Neuronal stem cell (in vitro differentiated cells): Measurements from ENCODE around the gene EHD1. TPM values are rescaled to one million over a fixed set of nuclear protein-coding genes. Genes with fewer than 3 reads are reported as not detected.
A peak's percentile ranks its signal among the peaks of the same experiment; 100 is the strongest.

Experiments
- DNase-seq: peaks from one replicate; pipeline ENCODE4 v3.0.0-alpha.2; 2013; ENCODE audit warnings: low spot score
- H2AFZ ChIP-seq: one replicate; pipeline ENCODE4 v1.6.1; 2013; ENCODE audit warnings: mild to moderate bottlenecking, low read length, inconsistent platforms
- H2AK5ac ChIP-seq: 2 replicates; pipeline ENCODE4 v1.6.1; 2013; ENCODE audit warnings: low read depth, mild to moderate bottlenecking, inconsistent platforms, low read length, moderate library complexity, mixed read lengths
- H2BK120ac ChIP-seq: 2 replicates; pipeline ENCODE4 v1.6.1; 2013; ENCODE audit warnings: low read depth, mild to moderate bottlenecking, inconsistent platforms, low read length, moderate library complexity, mixed read lengths
- H2BK12ac ChIP-seq: one replicate; pipeline ENCODE4 v1.6.1; 2013; ENCODE audit warnings: low read length, inconsistent platforms
- H2BK15ac ChIP-seq: 2 replicates; pipeline ENCODE4 v1.6.1; 2013; ENCODE audit warnings: mild to moderate bottlenecking, low read length, inconsistent platforms, mixed read lengths
- H2BK5ac ChIP-seq: one replicate; pipeline ENCODE4 v1.6.1; 2013; ENCODE audit warnings: inconsistent platforms, mild to moderate bottlenecking, low read length, moderate library complexity
- H3K14ac ChIP-seq: one replicate; pipeline ENCODE4 v1.6.1; 2013; ENCODE audit warnings: low read length, inconsistent platforms
- H3K18ac ChIP-seq: 2 replicates; pipeline ENCODE4 v1.6.1; 2013; ENCODE audit warnings: low read length, inconsistent platforms
- H3K23ac ChIP-seq: 2 replicates; pipeline ENCODE4 v1.6.1; 2013; ENCODE audit warnings: low read depth, mild to moderate bottlenecking, mixed read lengths, low read length, inconsistent platforms; ENCODE audit not compliant: poor library complexity
- H3K27ac ChIP-seq: replicated peaks from 3 replicates; pipeline ENCODE4 v1.5.1; 2013; ENCODE audit warnings: low read length, inconsistent platforms
- H3K27me3 ChIP-seq, 3 experiments: 2 replicates each; pipeline ENCODE4 v1.6.1; 2013; ENCODE audit warnings: low read length in 3 of 3, mild to moderate bottlenecking in 2 of 3, inconsistent platforms in 1 of 3, low read depth in 1 of 3, mixed read lengths in 1 of 3, moderate library complexity in 1 of 3; ENCODE audit not compliant: control insufficient read depth in 3 of 3, insufficient read depth in 3 of 3
- H3K36me3 ChIP-seq, 2 donors: replicated peaks in 1 of 2; 2 replicates each; pipeline ENCODE4 v1.6.1; 2013; ENCODE audit warnings: low read length in 2 of 2; ENCODE audit not compliant: control insufficient read depth in 2 of 2, insufficient read depth in 2 of 2
- H3K4ac ChIP-seq: 2 replicates; pipeline ENCODE4 v1.6.1; 2013; ENCODE audit warnings: inconsistent platforms, mild to moderate bottlenecking, low read length, moderate library complexity
- H3K4me1 ChIP-seq, 2 donors: 1 replicate in 1 of 2; 2 replicates in 1 of 2; pipeline ENCODE4 v1.6.1; 2013; ENCODE audit warnings: low read length in 2 of 2, low read depth in 1 of 2; ENCODE audit not compliant: control insufficient read depth in 2 of 2, insufficient read depth in 1 of 2
- H3K4me2 ChIP-seq: one replicate; pipeline ENCODE4 v1.6.1; 2013; ENCODE audit warnings: mild to moderate bottlenecking, low read length, inconsistent platforms; ENCODE audit not compliant: insufficient read depth, poor library complexity, severe bottlenecking
- H3K4me3 ChIP-seq, 2 donors: 2 replicates each; pipeline ENCODE4 v1.5.1; 2013; ENCODE audit warnings: low read length in 2 of 2, mild to moderate bottlenecking in 2 of 2, inconsistent platforms in 1 of 2, moderate library complexity in 1 of 2
- H3K79me1 ChIP-seq: one replicate; pipeline ENCODE4 v1.6.1; 2013; ENCODE audit warnings: low read depth, mild to moderate bottlenecking, inconsistent platforms, low read length, moderate library complexity
- H3K9ac ChIP-seq: one replicate; pipeline ENCODE4 v1.6.1; 2013; ENCODE audit warnings: mild to moderate bottlenecking, low read depth, low read length, inconsistent platforms; ENCODE audit not compliant: poor library complexity
- H3K9me3 ChIP-seq, 2 donors: replicated peaks in 1 of 2; 2 replicates each; pipeline versions ENCODE3 to v1.6.1; 2013; ENCODE audit warnings: low read length in 2 of 2, mild to moderate bottlenecking in 2 of 2, inconsistent platforms in 1 of 2, low read depth in 1 of 2, mixed read lengths in 1 of 2, moderate library complexity in 1 of 2; ENCODE audit not compliant: control insufficient read depth in 2 of 2, insufficient read depth in 1 of 2
- H4K8ac ChIP-seq: one replicate; pipeline ENCODE4 v1.6.1; 2013; ENCODE audit warnings: low read depth, mild to moderate bottlenecking, inconsistent platforms, low read length, moderate library complexity
- H4K91ac ChIP-seq: one replicate; pipeline ENCODE4 v1.6.1; 2013; ENCODE audit warnings: low read length, low read depth, mild to moderate bottlenecking, inconsistent platforms; ENCODE audit not compliant: poor library complexity
- WGBS, 2 donors: extraction: QIAGEN DNeasy Blood & Tissue Kit; methylation state at CpG; one replicate each; pipeline ENCODE4 v1.1.7; 2013; ENCODE audit warnings: missing lambda C conversion rate in 2 of 2, mixed read lengths in 1 of 2; ENCODE audit not compliant: insufficient read length in 2 of 2, insufficient replicate concordance in 1 of 2; ENCODE audit errors: extremely low coverage in 2 of 2; 5-methylcytosine and 5-hydroxymethylcytosine counted together
- polyA plus RNA-seq, 2 experiments: library from polyadenylated mRNA; stranded (reverse); fragments of 200-250 nt; gene quantifications; one replicate each; pipeline ENCODE4 v1.2.3, GENCODE V29; 2013

EHD1 gene
- polyA plus RNA-seq (2013, experiment 1 of 2): 24.4 TPM
- 23.3 TPM for polyA plus RNA-seq (2013, experiment 2 of 2)

DNA sequence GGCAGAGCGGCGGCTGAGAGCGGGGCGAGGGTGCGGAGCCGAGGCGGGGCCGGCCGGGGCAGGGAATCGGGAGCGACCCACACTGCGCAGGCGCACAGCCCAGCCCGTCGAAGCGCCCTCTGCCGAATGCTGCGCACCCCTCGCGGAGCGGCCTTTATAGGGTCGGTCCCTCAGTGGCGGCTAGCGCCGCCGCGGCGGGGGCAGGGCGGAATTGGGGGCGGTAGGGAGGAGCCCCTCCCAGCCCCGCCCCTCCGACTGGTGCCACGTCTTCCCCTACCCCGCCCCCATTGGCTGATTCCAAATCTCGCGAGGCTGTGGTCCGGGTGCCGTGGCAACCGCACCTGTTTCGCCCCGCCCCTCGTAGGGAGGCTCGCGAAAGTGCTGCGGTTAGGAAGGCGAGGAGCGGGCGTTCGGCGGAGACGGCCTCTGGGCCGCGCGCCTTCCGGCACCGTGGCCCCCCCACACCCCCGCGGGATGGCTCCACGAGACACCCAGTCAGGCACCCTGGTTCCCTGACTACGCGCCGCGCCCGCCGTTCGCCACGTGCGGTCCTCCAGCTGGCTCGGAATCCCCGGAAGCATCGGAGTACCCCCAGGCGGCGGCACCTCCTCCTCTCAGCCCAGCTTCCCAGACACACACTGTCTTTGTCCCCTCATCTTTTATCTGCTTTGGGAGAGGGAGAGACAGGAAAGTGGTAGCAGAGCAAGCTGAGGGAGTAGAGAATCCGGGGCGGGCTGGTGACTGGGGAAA, at the start of gene EHD1:
TSS of gene EHD1 (minus strand) at position 128 of the 750 bp plus-strand sequence. CDS start 157 bp downstream, outside the sequence.
- Histone ChIP-seq H4K8ac (no peak within 1 kb of the TSS), H3K4ac (peak within 1 kb of the TSS; percentile 89), H3K4me3 (peak within 1 kb of the TSS; percentile 88 to 99), H3K27me3 (peaks cover 0 to 8% (median 0%) of the 10 kb centered on the region in 3 experiments), H3K4me2 (peak within 1 kb of the TSS; percentile 96), H2BK5ac (peak within 1 kb of the TSS; percentile 93), H3K36me3 (peaks cover 3 to 7% of the 10 kb centered on the region in 2 donors), H2BK120ac (peak within 1 kb of the TSS; percentile 57), H2AK5ac (peak within 1 kb of the TSS; percentile 81), H3K9ac (peak within 1 kb of the TSS; percentile 100), H3K9me3 (no peaks in the 10 kb centered on the region), H3K79me1 (peaks cover 10% of the 10 kb centered on the region), H2BK12ac (peak within 1 kb of the TSS; percentile 93), H3K14ac (peak within 1 kb of the TSS; percentile 96), H3K4me1 (peaks cover 19 to 34% of the 10 kb centered on the region in 2 donors), H4K91ac (peak within 1 kb of the TSS; percentile 77), H2BK15ac (peak within 1 kb of the TSS; percentile 86), H3K18ac (peak within 1 kb of the TSS; percentile 98), H3K27ac (peak within 1 kb of the TSS; percentile 80), H3K23ac (peak within 1 kb of the TSS; percentile 97), H2AFZ (peak within 1 kb of the TSS; percentile 95)
- DNase-seq: peak; percentile 99
- WGBS, 2 donors: no CpG with 5 or more reads among the region's 75 CpGs

- DNase-seq: no peak
These were observed 48.3 kb upstream of the EHD1 start for GRCh38 chr11:64926689-64927088.

DNA sequence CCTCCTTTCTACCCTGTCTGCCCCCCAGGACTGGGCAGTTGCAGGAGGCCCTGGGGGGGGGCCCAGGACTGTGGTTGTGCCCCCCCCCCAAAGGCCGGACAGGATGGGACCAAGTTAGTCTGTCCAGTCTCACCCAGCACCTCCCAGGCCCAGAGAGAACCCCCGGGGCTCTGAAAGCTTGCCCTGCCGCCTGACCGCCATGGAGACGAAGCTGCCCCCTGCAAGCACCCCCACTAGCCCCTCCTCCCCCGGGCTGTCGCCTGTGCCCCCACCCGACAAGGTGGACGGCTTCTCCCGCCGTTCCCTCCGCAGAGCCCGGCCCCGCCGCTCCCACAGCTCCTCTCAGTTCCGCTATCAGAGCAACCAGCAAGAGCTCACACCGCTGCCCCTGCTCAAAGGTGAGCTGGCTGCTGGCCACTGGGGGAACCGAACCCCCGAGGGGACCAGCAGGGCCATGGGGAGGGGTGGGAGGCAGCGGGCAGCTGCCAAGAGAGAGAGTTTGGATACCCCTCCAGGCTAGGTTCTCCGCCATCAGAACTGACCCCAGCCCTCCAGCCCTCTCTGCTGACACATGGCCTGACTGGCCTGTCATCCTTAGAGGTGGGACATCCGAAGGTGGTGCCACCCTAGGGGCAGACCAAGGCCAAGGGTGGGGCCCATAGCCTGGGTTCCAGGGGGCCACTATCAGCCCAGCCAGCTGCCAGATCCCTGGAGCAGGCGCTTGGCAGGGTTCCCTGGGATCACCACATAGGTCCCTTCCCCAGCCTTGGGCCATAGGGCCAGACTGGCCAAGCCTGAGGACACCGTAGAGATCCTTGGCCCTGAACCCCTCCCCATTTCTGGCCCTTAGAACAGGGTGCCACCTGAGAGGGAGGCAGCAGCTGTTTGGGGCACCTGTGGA, 47.4 kb upstream of the EHD1 start:
- no peak for DNase-seq
- H3K27ac ChIP-seq: no peak overlapping the region
- no CpG with 5 or more reads among the region's 24 CpGs for WGBS, 2 donors
- no peaks in the 10 kb centered on the region for H3K9me3 ChIP-seq
- H3K4me3 ChIP-seq: peak overlapping the region in 1 of 2 donors; percentile 55
- no peak overlapping the region for H4K91ac ChIP-seq
- H2BK5ac ChIP-seq: peak overlapping the region; percentile 48
- H3K18ac ChIP-seq: peak overlapping the region; percentile 71
- peaks cover 0 to 6% of the 10 kb centered on the region in 2 donors for H3K36me3 ChIP-seq
- peak overlapping the region; percentile 73 for H3K23ac ChIP-seq
- H3K79me1 ChIP-seq: no peaks in the 10 kb centered on the region
- H3K27me3 ChIP-seq: peaks cover 0 to 2% (median 0%) of the 10 kb centered on the region in 3 experiments
- H2AK5ac ChIP-seq: peak overlapping the region; percentile 81
- H4K8ac ChIP-seq: no peak overlapping the region
- no peak overlapping the region for H2BK12ac ChIP-seq
- H2BK120ac ChIP-seq: no peak overlapping the region
- peak overlapping the region; percentile 99 for H3K4me2 ChIP-seq
- no peak overlapping the region for H2AFZ ChIP-seq
- H3K4me1 ChIP-seq: peaks cover 4 to 9% of the 10 kb centered on the region in 2 donors
- peak overlapping the region; percentile 85 for H2BK15ac ChIP-seq
- H3K4ac ChIP-seq: no peak overlapping the region
- H3K14ac ChIP-seq: no peak overlapping the region
- no peak overlapping the region for H3K9ac ChIP-seq

More at GRCh38 chr11:64926689-64927088, 48.3 kb upstream of the EHD1 start:
- Histone ChIP-seq H3K4me1 (peaks cover 4 to 9% of the 10 kb centered on the region in 2 donors), H3K18ac (no peak overlapping the region), H3K79me1 (no peaks in the 10 kb centered on the region), H3K36me3 (peaks cover 0 to 6% of the 10 kb centered on the region in 2 donors), H3K9ac (no peak overlapping the region), H2AK5ac (no peak overlapping the region), H3K27me3 (peaks cover 0 to 2% (median 0%) of the 10 kb centered on the region in 3 experiments), H4K8ac (no peak overlapping the region), H3K4ac (no peak overlapping the region), H2BK120ac (no peak overlapping the region), H2BK5ac (no peak overlapping the region), H3K27ac (no peak overlapping the region), H4K91ac (no peak overlapping the region), H2BK12ac (peak overlapping the region; percentile 78), H3K4me3 (no peak overlapping the region), H2AFZ (no peak overlapping the region), H3K4me2 (no peak overlapping the region), H2BK15ac (no peak overlapping the region), H3K23ac (peak overlapping the region; percentile 59), H3K9me3 (no peaks in the 10 kb centered on the region), H3K14ac (no peak overlapping the region)
- WGBS, 2 donors: no CpG with 5 or more reads among the region's 22 CpGs
